NCI-H146 treated with DMSO at 0.1 percent for 48 hours (cell line): ENCODE results near the gene SDK2.
A peak's percentile ranks its signal among the peaks of the same experiment; 100 is the strongest.

Experiments used
- DNase-seq: peaks from one replicate; lab custom pipeline; 2025; ENCODE audit not compliant: unreplicated experiment; lab: John Stamatoyannopoulos, UW

SDK2 gene

GRCh38 chr17:73536700-73537605 lies 107.3 kb downstream of the SDK2 start:
- no peak for DNase-seq

DNA sequence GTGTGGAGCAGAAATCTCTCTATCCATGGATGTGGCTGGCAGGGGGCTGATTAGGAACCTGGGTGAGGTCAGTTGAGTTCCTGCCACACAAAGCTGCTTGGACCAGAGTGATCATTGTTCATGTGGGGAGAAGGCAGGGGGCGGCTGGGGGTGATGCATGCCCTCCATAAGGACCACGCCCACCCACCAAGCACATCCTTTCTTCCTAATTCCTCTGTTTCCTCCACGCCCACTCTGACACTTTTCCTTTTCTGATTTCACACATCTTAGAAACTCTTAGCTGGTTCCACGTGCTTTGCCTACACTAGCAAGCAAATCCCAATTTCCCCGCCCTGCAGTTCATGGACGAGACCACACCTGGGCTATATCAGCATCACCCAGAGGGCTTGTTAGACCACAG lies 108.5 kb downstream of the SDK2 start:
- no peak for DNase-seq

GRCh38 chr17:73534209-73534909 lies 109.9 kb downstream of the SDK2 start:
- DNase-seq = no peak

GRCh38 chr17:73533781-73534180 lies 110.5 kb downstream of the SDK2 start:
- no peak for DNase-seq

GRCh38 chr17:73533127-73533526 lies 111.1 kb downstream of the SDK2 start:
- no peak for DNase-seq

DNA sequence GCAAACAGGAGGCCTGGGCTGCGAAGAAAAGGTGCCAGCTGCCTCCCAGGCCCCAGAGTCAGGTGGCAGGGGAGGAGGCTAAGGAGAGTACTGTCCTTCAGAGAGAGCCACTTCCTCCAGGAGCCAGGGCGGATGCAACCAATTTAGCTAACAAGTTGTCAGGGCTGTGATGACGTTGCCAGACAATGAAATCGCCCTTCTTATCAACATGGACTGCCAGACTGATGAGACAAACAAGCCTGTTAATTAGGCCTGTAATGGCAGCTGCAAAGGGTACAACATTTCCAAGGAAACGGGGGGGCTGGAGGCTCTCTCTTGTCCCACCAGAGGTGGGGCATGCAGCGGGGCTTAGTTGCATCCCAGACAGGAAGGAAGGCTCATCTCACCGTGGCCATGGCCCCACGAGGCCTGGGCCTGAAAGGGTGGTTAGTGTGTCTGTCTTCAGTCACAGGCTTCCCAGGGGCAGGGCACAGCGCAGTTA lies 111.8 kb downstream of the SDK2 start:
- peak; percentile 81 for DNase-seq

GRCh38 chr17:73531158-73531557 lies 113.1 kb downstream of the SDK2 start:
- no peak for DNase-seq

DNA sequence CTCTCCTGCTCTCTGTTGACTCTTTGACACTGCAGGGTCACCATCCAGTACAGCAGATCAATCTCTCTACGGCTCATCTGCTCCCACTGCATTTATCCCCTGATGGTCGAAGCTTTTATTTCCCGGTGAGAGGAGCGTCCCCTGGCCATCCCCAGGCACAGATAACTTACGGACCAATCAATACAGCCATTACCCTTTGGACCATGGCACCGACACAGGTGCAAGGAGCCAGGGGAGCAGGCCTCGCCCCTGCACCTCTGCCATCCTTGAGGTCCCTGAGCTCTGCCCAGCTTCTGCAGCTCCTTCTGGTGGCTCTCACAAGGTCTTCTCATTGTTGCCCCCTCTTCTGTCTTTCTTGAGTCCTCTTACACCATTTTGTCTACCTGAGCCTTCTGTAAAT lies 115.6 kb downstream of the SDK2 start:
- no peak for DNase-seq

DNA sequence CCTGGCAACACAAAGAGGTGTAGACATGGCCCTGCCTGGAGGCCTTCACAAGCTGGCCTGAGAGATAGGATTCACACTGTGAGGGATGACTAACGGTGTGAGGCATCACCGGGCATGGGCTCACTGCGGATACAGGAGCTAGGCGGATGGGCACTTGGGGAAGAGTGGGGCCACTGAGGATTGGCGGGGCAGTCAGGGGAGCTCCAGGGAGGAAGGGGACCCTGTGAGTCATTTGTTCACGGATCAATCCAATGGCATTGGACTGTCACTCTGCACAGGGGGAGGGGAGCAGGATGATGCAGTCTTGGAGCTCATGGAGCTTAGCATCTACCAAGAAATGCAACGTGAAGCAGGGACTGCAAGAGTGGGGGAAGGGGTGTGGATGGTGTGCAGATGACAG lies 117.3 kb downstream of the SDK2 start:
- DNase-seq = no peak

DNA sequence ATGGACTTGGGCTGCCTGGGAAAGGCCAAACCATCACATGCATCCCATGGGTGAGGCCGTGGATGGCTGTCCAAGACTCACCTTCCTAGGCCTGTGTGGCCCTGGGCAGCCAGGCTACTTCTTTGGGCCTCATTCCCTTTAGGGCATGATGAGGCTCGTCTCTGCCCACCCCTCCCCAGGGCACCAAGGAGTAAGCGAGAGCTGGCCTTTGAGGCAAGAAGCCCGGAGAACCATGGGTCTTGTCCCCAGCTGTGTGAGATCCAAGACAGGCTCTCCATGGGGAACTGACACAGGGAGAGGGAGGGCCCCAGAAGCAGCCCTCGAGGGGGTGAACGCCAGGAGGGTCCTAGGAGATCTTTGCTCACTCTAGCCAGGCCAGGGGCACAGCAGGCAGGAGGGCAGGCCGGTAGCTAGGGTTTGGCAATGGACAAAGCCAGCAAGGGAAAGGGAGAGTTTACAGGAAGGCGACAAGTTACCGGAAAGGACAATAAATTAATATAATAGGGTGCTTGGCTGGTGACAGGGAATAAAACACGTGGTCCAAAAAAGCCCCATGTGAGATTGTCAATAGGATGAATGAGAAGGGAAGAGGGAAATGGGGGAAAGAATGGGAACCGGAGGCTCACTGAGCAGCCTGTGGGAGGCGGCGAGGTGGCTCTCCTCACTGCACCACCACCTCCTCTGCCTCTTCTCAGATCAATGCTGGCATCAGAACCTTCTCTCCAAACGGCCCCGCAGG lies 119.1 kb downstream of the SDK2 start:
- no peak for DNase-seq

DNA sequence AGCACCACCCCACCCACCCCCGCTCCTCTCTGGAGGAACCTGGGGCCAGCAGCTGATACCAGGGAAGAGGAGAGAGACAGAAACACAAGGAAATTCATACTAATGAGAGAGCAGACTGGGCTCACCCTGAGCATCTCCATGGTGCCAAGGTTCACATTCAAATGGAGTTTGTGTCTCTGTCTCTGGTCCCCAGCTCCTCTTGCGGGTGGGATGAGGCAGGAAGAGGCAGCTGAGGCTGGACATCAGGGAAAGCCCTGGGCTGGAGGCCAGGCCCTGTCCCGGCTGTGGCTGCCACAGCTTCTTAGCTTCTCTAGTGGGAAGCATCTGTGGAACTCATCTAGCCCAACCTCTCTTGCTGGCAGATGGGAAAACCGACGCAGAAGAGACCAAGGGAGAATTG lies 121.5 kb downstream of the SDK2 start:
- DNase-seq = no peak

GRCh38 chr17:73522107-73522506 lies 122.1 kb downstream of the SDK2 start:
- DNase-seq = no peak

- DNase-seq = no peak
Observed at GRCh38 chr17:73521376-73521775, 122.9 kb downstream of the SDK2 start.

DNA sequence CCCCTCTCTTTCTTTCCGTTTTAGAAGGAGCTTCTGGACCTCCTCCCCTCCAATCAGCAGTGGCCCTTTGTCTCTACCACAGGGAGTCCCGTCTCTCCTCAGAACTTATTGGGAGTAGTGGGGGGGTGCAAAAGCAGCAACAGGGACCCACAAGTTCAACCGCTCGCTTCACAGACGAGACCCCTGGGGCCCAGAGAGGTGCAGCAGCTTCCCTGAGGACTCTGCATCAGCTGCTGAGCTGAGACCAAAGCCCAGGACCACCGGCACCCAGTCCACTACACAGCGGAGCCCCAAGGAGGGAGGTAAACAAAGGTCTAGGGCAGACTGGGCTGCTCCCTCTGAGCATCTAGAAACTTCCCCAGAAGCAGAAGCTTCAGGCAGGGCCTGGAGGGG lies 123.9 kb downstream of the SDK2 start:
- DNase-seq = no peak

DNA sequence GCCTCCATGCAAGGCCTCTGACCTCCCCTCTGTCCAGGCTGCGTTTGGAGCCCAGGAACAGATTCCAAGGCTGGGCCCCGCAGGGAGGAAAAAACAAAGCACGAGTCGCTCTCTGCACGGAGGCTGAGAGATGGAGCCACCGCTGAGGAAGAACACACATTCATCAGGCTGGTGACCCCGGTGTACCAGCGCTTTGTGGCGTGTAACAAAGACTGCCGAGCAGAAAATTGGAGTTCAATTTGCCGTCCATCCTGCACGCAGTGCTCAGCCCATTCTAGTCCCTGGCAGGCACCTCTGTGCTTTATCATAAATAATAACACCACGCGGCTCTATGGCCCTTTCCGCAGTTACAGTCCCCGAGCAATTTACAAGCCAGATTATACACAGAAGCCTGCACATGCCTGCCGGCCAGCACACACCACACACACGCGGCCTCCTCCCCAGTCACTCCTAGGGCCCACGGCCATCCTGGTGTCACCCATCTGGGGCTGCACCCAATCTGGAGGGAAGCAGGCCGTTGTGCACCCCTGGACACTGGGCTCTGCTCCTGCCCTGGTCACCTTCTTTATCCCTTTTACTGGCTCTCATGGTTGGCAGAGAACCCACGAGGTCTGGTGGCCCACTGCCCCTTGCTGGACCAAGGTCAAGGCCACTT lies 124.4 kb downstream of the SDK2 start:
- DNase-seq = no peak

DNA sequence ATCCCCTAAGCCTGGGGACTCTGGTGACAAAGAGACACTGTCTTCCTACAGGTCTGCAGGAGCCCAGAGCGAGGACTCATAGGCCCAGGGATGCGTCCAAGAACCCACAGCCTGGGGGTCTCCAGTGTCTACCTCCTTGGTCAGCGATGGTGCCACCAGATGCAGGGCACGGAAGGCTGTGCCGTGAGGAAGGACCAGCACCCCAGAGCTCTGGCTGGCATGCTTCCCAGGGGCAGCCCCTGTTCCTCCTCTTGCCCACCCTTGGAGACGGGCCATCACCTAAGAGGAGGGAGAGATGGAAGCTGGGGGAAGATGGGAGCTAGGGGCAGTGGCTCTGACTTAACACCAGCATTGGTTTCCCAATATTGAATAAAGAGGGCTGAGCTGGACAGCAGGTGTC lies 125.2 kb downstream of the SDK2 start:
- no peak for DNase-seq

- no peak for DNase-seq
Observed at GRCh38 chr17:73516431-73516830, 127.8 kb downstream of the SDK2 start.

- DNase-seq = no peak
Observed at GRCh38 chr17:73514146-73514863, 129.9 kb downstream of the SDK2 start.

GRCh38 chr17:73513426-73513825 lies 130.8 kb downstream of the SDK2 start:
- no peak for DNase-seq

DNA sequence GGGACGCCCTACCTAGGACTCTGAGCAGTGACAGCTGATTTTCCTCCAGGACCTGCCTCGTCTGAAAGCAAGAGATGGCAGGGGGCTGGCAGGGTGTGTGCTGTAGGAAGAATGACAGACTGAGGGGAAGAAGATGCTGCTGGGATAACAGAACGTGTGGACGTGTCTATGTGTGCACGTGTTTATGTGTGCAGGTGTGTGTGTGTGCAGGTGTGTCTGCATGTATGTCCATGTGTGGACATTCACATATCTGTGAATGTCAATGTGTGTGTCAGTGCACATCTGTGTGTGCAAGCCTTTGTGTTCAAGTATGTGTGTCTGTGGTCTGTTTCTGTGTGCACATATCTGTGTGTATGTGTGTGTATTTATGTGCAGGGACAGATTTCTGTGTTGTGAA lies 132.5 kb downstream of the SDK2 start:
- no peak for DNase-seq
